ENCODE results near the gene ASPN.

ASPN gene

GRCh38 chr9:92482329-92482728, at the start of gene ASPN:
Gene ASPN, minus strand, starts transcription at chr9:92482506.
- DNase-seq, result no peak

- no peak for DNase-seq
These were observed 48.6 kb upstream of the ASPN start for GRCh38 chr9:92530893-92531292.

- no peak for DNase-seq
These were observed 46.8 kb upstream of the ASPN start for GRCh38 chr9:92529124-92529523.

GRCh38 chr9:92528522-92528849, 46.2 kb upstream of the ASPN start:
- DNase-seq, result no peak

GRCh38 chr9:92527832-92528521, 45.7 kb upstream of the ASPN start:
- no peak for DNase-seq

- DNase-seq, result no peak
These were observed 45.1 kb upstream of the ASPN start for GRCh38 chr9:92527291-92527828.

- DNase-seq, result no peak
These were observed 43.0 kb upstream of the ASPN start for GRCh38 chr9:92525306-92525705.

GRCh38 chr9:92524881-92525280, 42.6 kb upstream of the ASPN start:
- DNase-seq, result no peak

DNA sequence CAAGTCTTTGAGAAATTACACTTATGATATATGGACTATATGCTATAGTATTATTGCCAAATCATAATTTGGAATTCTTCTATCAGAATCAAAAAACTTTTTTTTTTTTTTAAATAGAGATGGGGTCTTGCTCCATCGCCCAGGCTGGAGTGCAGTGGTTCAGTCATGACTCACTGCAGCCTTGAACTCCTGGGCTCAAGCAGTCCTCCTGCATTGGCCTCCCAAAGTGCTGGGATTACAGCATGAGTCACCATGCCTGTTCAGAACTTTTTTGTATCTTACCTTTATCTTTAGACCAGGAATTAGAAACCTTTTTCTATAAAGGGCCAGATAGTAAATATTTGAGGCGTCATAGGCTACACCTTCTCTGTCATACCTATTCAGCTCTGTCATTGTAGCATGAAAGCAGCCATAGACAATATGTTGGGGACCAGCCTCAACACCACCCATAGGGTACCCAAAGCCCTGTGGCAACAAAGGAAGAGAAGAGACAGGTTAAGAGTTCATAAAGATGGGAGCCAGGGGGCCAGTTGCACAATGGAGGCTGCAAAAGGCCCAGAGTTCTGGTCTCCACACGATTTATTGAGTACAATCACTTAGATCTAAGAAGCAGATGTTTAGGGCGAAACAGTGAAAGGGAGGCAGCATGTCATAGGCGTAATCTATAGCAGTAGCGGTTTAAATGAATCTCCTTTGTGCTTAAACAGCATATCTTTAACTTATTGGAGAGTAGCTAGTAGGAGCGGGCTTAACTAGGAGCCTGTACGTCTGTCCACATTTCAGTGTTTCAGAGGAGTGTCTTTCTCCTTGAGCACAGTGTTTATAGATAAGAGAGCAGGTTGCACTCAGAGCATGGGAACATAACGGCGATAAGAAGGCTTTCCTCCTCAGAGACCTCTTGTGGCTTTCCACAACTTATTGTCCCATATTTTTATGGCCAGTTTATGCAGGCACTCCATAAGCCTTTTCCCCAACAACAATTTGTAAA, 41.0 kb upstream of the ASPN start:
- DNase-seq, result no peak

DNA sequence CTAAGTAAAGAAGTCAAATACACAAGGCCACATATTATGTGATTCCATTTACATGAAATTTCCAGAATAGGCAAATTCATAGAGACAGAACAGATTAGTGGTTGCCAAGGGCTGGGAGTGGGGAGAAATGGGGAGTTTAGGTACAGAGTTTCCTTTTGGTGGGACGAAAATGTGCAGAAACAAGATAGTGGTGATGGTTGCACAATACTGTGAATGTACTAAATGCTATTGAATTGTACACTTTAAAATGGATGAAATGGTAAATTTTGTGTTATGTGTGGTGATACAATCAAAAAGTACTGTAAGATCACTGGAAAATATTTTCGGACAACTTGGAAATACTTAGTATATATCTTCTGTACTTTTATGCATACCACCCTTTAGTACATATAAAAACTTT, 38.5 kb upstream of the ASPN start:
- DNase-seq, result no peak

GRCh38 chr9:92518199-92518598, 35.9 kb upstream of the ASPN start:
- DNase-seq, result no peak

GRCh38 chr9:92517046-92517445, 34.7 kb upstream of the ASPN start:
- DNase-seq, result no peak

- DNase-seq, result no peak
These were observed 34.2 kb upstream of the ASPN start for GRCh38 chr9:92516521-92516920.

GRCh38 chr9:92514635-92515034, 32.3 kb upstream of the ASPN start:
- no peak for DNase-seq

DNA sequence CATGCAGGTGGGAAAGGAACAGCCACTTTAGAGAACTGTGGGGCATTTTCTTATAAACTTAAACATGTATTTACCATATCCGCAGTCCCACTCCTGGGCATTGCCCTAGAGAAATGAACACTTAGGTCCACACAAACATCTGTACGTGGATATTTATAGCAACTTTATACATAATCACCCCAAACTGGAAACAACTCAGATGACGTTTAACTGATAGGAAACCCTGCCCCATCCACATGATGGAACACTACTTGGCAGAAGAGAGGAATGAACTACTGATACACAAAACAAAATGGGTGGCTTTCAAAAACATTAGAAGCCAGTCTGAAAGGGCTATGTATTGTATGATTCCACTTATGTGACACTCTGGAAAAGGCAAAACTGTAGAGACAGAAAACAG, 31.0 kb upstream of the ASPN start:
- DNase-seq, result no peak

- no peak for DNase-seq
These were observed 30.3 kb upstream of the ASPN start for GRCh38 chr9:92512622-92513021.

DNA sequence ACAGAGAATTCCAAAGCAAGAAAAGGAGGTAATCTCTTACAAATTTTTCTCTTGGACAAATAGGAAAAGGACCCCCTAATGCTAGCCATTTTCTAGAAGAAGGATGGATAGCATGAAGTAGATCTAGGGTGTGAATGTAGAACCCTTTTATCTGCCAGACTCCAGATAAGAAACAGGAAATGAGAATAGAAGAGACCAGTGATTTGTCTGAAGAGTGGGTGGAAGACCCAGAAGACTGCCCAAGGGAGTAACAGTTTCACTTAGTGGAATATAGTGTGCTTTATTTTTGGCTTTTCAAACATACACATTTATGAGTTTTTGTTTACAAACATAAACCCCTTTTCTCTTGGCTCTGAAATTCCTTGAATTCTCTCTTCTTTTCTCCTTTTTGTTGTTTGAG, 28.4 kb upstream of the ASPN start:
- no peak for DNase-seq

DNA sequence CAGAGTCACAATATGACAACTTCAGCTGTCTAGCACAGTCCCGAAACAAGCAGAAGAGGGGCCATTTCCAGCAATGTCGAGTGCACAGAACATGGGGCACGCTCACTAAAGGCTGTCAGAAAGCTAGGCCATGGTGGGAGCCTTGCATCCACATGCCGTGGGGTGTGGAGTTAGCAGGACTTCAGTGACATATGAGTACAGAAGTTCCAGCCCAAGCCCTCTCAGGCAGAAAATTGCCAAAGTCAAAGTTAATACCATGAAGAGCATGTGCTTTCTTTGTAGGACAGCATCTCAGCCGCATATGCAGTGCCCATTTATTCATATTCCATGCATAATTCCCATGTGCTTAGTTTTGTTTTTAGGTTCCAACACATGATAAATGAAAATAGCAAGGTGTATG, 26.7 kb upstream of the ASPN start:
- no peak for DNase-seq

- no peak for DNase-seq
These were observed 25.9 kb upstream of the ASPN start for GRCh38 chr9:92508018-92508820.

GRCh38 chr9:92507496-92507895, 25.2 kb upstream of the ASPN start:
- no peak for DNase-seq

DNA sequence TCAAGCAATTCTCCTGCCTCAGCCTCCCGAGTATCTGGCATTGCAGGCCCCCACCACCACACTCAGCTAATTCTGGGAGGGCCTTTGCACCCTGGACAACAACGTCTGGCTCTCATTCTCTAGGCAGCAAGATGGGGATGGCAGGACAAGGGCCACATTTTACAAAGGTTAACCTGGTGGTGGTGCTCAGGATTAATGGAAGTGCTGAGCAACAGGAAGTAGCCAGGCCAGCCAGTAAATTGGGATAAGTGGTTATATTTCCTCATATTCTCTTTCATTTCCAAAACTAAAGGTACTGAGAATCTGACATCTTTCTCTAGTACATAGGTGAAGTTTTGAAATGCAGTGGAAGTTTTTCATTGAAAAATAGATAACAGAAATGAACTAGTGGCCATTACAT, 24.7 kb upstream of the ASPN start:
- DNase-seq, result no peak
